Measurements from ENCODE around the gene COX6B1. TPM values are rescaled to one million over a fixed set of nuclear protein-coding genes. Genes with fewer than 3 reads are reported as not detected.
"Not testable (repeated sequence)": the region's sequence is repeated elsewhere in the genome, so short reads cannot be mapped to it uniquely, and the experiment has no call there.

Gene COX6B1
- polyA plus RNA-seq, 1 donor: 256 TPM

GRCh38 chr19:35666251-35666913 lies 18.3 kb downstream of the COX6B1 start, which contains the start of gene UPK1A:
UPK1A (plus strand) TSS chr19:35666517; CDS start chr19:35666813, 296 bp downstream.
- no peak for DNase-seq

- no peak for DNase-seq
Measured at GRCh38 chr19:35669566-35669965, 21.4 kb downstream of the COX6B1 start.

GRCh38 chr19:35669974-35670373 lies 21.9 kb downstream of the COX6B1 start:
- no peak for DNase-seq

- DNase-seq: no peak
Measured at GRCh38 chr19:35670686-35671085, 22.6 kb downstream of the COX6B1 start.

- no peak for DNase-seq
Measured at GRCh38 chr19:35671818-35672217, 23.7 kb downstream of the COX6B1 start.

- no peak for DNase-seq
Measured at GRCh38 chr19:35673121-35673804, 25.1 kb downstream of the COX6B1 start.

- no peak for DNase-seq
Measured at GRCh38 chr19:35675589-35676140, 27.5 kb downstream of the COX6B1 start.

GRCh38 chr19:35689836-35690235 lies 41.7 kb downstream of the COX6B1 start:
- no peak for DNase-seq

GRCh38 chr19:35691106-35691505 lies 43.0 kb downstream of the COX6B1 start:
- DNase-seq: not testable (repeated sequence)

GRCh38 chr19:35692010-35692409 lies 43.9 kb downstream of the COX6B1 start:
- DNase-seq: no peak

GRCh38 chr19:35693422-35693821 lies 45.3 kb downstream of the COX6B1 start:
- DNase-seq: no peak

- DNase-seq: peak; percentile 83
Measured at GRCh38 chr19:35693835-35694599, 45.9 kb downstream of the COX6B1 start.

GRCh38 chr19:35695895-35696422 lies 47.8 kb downstream of the COX6B1 start:
- DNase-seq: no peak

GRCh38 chr19:35696835-35697234 lies 48.7 kb downstream of the COX6B1 start:
- DNase-seq: no peak

- peak; percentile 94 for DNase-seq
Measured at GRCh38 chr19:35702223-35703012, 54.3 kb downstream of the COX6B1 start.

GRCh38 chr19:35703343-35703742 lies 55.2 kb downstream of the COX6B1 start:
- DNase-seq: no peak

GRCh38 chr19:35704218-35704617 lies 56.1 kb downstream of the COX6B1 start, which contains the start of gene ZBTB32:
ZBTB32 (plus strand) TSS chr19:35704558; CDS start chr19:35714627, 10,069 bp downstream.
- DNase-seq: no peak
